ENCODE results near the gene UBE2F.

Gene UBE2F, protein sequence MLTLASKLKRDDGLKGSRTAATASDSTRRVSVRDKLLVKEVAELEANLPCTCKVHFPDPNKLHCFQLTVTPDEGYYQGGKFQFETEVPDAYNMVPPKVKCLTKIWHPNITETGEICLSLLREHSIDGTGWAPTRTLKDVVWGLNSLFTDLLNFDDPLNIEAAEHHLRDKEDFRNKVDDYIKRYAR

DNA sequence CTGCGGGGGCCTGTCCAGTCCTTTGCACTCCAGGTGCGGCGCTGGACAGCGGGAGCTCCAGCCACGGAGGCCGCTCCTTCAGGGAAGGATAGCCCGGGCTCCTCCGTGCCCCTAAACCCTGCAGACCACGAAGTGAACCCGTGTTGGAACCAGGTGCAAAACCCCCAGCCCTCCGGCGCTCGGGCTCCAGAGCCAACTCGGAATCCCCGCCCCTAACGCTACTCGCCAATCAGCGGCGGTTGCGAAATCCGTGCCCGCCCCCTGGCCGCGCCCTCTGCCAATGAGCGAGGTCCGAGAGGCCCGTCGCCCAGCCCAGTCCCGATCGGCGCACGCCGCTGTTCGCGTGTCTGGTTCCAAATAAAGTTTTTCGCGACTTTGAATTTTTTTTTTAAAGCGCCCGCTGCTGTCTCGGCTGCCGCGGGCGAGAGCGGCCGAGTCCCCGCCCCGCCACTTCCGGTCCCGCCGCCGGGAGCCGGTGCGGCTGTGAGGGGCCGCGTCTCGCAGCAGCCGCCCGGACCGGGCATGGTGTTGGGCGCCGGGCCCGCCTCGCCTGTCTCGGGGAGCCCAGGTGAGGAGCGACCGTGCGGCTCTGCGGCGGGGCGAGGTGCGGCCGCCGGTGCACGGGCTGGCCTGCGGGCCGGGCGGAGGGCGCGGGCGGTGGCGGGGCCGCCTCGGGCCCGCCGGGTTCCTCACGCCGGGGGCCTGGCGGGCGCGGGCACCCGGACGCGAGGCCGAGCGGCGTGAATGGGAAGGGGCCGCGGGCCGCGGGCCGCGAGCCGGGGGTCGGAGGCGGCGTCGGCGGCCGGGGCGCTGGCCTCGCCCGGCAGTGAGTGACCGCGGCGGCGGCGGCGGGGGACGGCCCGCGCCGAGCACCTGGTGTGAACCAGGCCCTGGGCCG lies at the start of gene UBE2F:
TSS of gene UBE2F (plus strand) at position 450 of the 898 bp plus-strand sequence. CDS start 6,094 bp downstream, outside the sequence.
- peaks cover 12 to 24% of the 10 kb centered on the region in 2 donors for H3K4me1 ChIP-seq (ENCODE audit: control insufficient read depth in 2 of 2, insufficient read depth in 2 of 2, low read length in 2 of 2)
- peak within 1 kb of the TSS; percentile 85 to 87 for H3K4me3 ChIP-seq (ENCODE audit: low read length in 2 of 2)
- H3K36me3 ChIP-seq (ENCODE audit: control insufficient read depth in 2 of 2, insufficient read depth in 2 of 2, low read length in 2 of 2) = peaks cover 0 to 3% of the 10 kb centered on the region in 2 donors
- no peaks in the 10 kb centered on the region for H3K27me3 ChIP-seq (ENCODE audit: control insufficient read depth in 2 of 2, insufficient read depth in 2 of 2, low read length in 2 of 2)
- peak within 1 kb of the TSS in 1 of 2 donors; percentile 67 for H3K27ac ChIP-seq (ENCODE audit: low read depth in 2 of 2, low read length in 2 of 2)
- peak within 1 kb of the TSS; percentile 63 to 72 for H3K9ac ChIP-seq (ENCODE audit: low read depth in 1 of 2, low read length in 2 of 2)
- H3K9me3 ChIP-seq (ENCODE audit: control insufficient read depth in 2 of 2, low read length in 2 of 2) = peaks cover 0 to 9% of the 10 kb centered on the region in 2 donors

DNA sequence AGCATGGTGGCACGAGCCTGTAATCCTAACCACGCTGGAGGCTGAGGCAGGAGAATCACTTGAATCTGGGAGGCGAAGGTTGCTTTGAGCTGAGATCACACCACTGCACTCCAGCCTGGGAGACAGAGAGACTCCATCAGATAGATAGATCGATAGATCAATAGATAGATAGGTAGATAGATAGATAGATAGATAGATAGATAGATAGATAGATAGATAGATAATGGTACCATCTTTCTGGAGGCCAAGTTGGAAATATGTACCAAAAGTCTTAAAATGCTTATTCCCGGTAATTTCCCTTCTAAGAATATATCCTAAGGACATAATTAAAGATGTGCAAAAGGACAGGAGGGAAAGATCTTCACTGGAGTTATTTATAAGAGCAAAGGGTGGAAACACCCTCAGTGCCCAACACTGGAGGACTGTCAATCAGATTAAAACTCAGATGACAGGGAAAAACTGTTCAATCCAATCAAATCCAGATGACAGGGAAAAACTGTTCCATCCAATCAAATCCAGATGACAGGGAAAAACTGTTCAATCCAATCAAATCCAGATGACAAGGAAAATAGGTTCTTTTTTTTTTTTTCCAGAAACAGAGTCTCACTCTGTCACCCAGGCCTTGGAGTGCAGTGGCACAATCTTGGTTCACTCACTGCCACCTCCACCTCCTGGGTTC lies 49.0 kb upstream of the UBE2F start:
- Histone ChIP-seq H3K9me3 (ENCODE audit: control insufficient read depth in 2 of 2, low read length in 2 of 2) (no peaks in the 10 kb centered on the region), H3K4me3 (ENCODE audit: low read length in 2 of 2) (no peak overlapping the region), H3K27ac (ENCODE audit: low read depth in 2 of 2, low read length in 2 of 2) (no peak overlapping the region), H3K36me3 (ENCODE audit: control insufficient read depth in 2 of 2, insufficient read depth in 2 of 2, low read length in 2 of 2) (no peaks in the 10 kb centered on the region), H3K27me3 (ENCODE audit: control insufficient read depth in 2 of 2, insufficient read depth in 2 of 2, low read length in 2 of 2) (no peaks in the 10 kb centered on the region), H3K4me1 (ENCODE audit: control insufficient read depth in 2 of 2, insufficient read depth in 2 of 2, low read length in 2 of 2) (no peaks in the 10 kb centered on the region), H3K9ac (ENCODE audit: low read depth in 1 of 2, low read length in 2 of 2) (no peak overlapping the region)

DNA sequence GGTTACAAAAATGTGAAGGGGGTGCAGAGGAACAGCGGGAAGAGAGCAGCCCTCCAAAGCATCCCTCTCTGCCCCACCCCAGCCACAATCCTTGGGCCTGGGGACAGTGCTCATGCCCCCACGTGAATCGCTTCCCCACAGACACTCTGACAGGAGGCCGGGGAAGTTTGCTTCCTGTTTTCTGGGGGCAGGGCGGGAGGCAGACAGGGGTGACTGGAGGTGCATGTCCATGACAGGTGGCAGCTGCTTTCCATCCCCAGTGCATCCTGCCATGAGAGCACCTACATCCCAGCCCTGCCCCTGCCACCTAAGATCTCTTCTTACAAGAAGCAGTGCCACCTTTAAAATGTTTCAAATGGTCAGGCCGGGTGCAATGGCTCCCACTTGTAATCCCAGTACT lies 47.2 kb upstream of the UBE2F start:
- peaks cover 0 to 4% of the 10 kb centered on the region in 2 donors for H3K4me1 ChIP-seq (ENCODE audit: control insufficient read depth in 2 of 2, insufficient read depth in 2 of 2, low read length in 2 of 2)
- H3K27ac ChIP-seq (ENCODE audit: low read depth in 2 of 2, low read length in 2 of 2) = no peak overlapping the region
- no peaks in the 10 kb centered on the region for H3K36me3 ChIP-seq (ENCODE audit: control insufficient read depth in 2 of 2, insufficient read depth in 2 of 2, low read length in 2 of 2)
- no peaks in the 10 kb centered on the region for H3K9me3 ChIP-seq (ENCODE audit: control insufficient read depth in 2 of 2, low read length in 2 of 2)
- no peaks in the 10 kb centered on the region for H3K27me3 ChIP-seq (ENCODE audit: control insufficient read depth in 2 of 2, insufficient read depth in 2 of 2, low read length in 2 of 2)
- no peak overlapping the region for H3K4me3 ChIP-seq (ENCODE audit: low read length in 2 of 2)
- H3K9ac ChIP-seq (ENCODE audit: low read depth in 1 of 2, low read length in 2 of 2) = no peak overlapping the region

DNA sequence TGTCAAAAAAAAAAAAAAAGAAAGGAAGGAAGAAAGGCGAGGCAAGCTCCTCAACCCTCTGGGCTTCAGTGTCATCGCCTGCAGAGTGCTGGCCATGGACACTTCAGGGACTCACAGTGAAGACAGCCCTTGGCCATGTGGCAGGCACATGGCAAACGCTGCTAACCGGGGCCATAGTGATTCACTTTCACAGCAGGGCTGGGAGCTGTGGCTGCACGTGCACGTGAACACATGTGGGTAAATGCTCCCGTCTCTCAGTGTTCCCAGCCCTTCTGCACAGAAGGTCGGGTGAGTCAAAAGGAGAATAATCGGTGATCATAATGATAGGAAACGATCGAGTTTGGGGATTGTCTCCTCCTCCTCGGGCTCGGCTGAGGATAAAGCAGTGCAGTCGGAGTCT lies 46.1 kb upstream of the UBE2F start:
- H3K9ac ChIP-seq (ENCODE audit: low read depth in 1 of 2, low read length in 2 of 2) = no peak overlapping the region
- no peaks in the 10 kb centered on the region for H3K36me3 ChIP-seq (ENCODE audit: control insufficient read depth in 2 of 2, insufficient read depth in 2 of 2, low read length in 2 of 2)
- no peaks in the 10 kb centered on the region for H3K9me3 ChIP-seq (ENCODE audit: control insufficient read depth in 2 of 2, low read length in 2 of 2)
- no peak overlapping the region for H3K4me3 ChIP-seq (ENCODE audit: low read length in 2 of 2)
- no peaks in the 10 kb centered on the region for H3K27me3 ChIP-seq (ENCODE audit: control insufficient read depth in 2 of 2, insufficient read depth in 2 of 2, low read length in 2 of 2)
- peaks cover 0 to 4% of the 10 kb centered on the region in 2 donors for H3K4me1 ChIP-seq (ENCODE audit: control insufficient read depth in 2 of 2, insufficient read depth in 2 of 2, low read length in 2 of 2)
- no peak overlapping the region for H3K27ac ChIP-seq (ENCODE audit: low read depth in 2 of 2, low read length in 2 of 2)

DNA sequence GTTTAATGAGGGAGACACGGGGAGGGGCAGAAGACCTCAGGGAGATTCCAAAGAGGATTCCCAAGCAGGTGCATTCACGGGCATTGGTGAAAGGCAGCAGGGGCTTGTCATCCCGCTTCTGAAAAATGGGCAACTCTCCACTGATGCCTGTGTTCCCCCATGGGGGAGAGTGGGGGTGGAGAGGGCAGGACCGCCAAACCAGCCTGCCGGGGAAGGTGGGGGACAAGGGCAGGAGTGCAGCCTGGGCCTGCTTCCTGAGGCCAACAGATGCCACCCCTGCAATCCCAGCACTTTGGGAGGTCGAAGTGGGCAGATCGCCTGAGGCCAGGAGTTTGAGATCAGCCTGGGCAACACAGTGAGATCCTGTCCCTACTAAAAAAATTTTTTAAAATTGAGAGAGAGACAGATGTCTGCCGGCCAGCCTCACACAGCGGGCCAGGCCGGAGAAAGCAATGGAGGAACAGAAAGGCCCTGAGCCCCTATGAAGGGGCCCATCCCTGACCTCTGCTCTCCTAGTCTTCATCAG lies 44.8 kb upstream of the UBE2F start:
- peaks cover 0 to 4% of the 10 kb centered on the region in 2 donors for H3K4me1 ChIP-seq (ENCODE audit: control insufficient read depth in 2 of 2, insufficient read depth in 2 of 2, low read length in 2 of 2)
- no peak overlapping the region for H3K9ac ChIP-seq (ENCODE audit: low read depth in 1 of 2, low read length in 2 of 2)
- H3K36me3 ChIP-seq (ENCODE audit: control insufficient read depth in 2 of 2, insufficient read depth in 2 of 2, low read length in 2 of 2) = no peaks in the 10 kb centered on the region
- no peak overlapping the region for H3K4me3 ChIP-seq (ENCODE audit: low read length in 2 of 2)
- H3K9me3 ChIP-seq (ENCODE audit: control insufficient read depth in 2 of 2, low read length in 2 of 2) = no peaks in the 10 kb centered on the region
- H3K27me3 ChIP-seq (ENCODE audit: control insufficient read depth in 2 of 2, insufficient read depth in 2 of 2, low read length in 2 of 2) = no peaks in the 10 kb centered on the region
- H3K27ac ChIP-seq (ENCODE audit: low read depth in 2 of 2, low read length in 2 of 2) = no peak overlapping the region

DNA sequence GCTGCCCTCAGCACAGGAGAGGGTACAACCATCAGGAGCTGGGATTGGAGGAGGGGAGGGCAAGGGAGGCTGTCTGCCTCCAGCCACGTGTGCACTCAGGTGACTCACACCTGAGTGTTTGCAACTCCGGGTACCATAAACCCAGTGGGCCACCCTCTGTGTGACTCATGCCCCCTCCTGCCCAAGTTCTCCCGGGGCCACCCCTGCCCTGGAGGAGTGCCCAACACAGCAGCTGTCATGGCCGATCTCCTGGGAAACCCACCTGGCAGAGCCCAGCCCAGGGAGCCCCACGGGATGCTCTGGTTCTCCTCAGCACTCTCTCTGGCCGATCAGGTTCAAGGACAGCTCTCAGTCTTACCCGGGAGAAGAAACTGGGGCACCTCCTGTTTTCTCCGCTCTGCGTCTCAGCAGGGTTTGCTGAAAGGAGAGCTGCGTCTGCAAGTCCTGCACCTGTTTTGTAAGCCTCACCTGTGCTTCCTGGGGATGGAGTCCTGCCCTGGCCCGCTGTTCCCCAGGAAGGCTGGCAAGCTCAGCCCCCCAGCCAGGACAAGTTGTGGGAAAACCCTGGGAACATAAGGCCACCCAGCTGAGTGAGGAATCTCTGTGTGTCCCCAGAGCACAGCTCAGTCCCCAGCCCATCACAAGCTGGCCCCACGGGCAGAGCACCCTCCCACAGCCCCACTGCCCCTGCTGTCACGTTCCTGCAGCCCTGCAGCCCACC lies 44.0 kb upstream of the UBE2F start:
- no peaks in the 10 kb centered on the region for H3K36me3 ChIP-seq (ENCODE audit: control insufficient read depth in 2 of 2, insufficient read depth in 2 of 2, low read length in 2 of 2)
- H3K9ac ChIP-seq (ENCODE audit: low read depth in 1 of 2, low read length in 2 of 2) = no peak overlapping the region
- H3K4me1 ChIP-seq (ENCODE audit: control insufficient read depth in 2 of 2, insufficient read depth in 2 of 2, low read length in 2 of 2) = peaks cover 0 to 4% of the 10 kb centered on the region in 2 donors
- H3K9me3 ChIP-seq (ENCODE audit: control insufficient read depth in 2 of 2, low read length in 2 of 2) = no peaks in the 10 kb centered on the region
- H3K27ac ChIP-seq (ENCODE audit: low read depth in 2 of 2, low read length in 2 of 2) = no peak overlapping the region
- no peak overlapping the region for H3K4me3 ChIP-seq (ENCODE audit: low read length in 2 of 2)
- no peaks in the 10 kb centered on the region for H3K27me3 ChIP-seq (ENCODE audit: control insufficient read depth in 2 of 2, insufficient read depth in 2 of 2, low read length in 2 of 2)

DNA sequence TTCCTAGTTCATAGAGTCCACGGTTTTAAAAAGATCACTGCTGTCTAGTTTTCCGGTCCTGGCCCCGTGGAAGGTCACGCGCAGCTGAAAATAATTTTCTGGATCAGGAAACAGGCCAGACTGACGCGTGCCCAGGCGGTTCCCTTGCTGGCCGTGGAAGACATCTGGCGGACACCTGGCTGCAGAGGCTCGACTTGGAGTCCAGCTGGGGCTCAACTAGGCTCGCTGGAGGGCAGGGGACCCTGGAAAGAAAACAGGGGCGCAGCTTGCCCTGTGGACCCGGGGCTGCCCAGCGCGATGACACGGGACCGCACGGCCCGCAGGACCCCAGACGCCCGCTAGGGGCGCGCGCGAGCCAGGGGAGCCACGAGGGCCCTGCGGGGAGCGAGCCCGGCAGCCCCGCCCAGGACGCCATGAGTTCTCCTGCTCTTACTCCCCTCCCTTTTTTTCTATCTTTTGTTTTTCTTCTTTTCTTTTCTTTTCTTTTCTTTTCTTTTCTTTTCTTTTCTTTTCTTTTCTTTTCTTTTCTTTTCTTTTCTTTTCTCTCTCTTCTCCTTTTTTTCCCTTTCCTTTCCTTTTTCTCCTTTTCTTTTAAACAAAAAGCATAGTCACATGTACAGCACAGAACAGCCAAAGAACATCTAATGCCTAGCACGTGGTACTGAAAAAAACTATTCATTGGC lies 43.2 kb upstream of the UBE2F start:
- Histone ChIP-seq H3K36me3 (ENCODE audit: control insufficient read depth in 2 of 2, insufficient read depth in 2 of 2, low read length in 2 of 2) (no peaks in the 10 kb centered on the region), H3K27me3 (ENCODE audit: control insufficient read depth in 2 of 2, insufficient read depth in 2 of 2, low read length in 2 of 2) (no peaks in the 10 kb centered on the region), H3K4me1 (ENCODE audit: control insufficient read depth in 2 of 2, insufficient read depth in 2 of 2, low read length in 2 of 2) (peaks cover 0 to 4% of the 10 kb centered on the region in 2 donors), H3K4me3 (ENCODE audit: low read length in 2 of 2) (peak overlapping the region; percentile 30 to 48), H3K27ac (ENCODE audit: low read depth in 2 of 2, low read length in 2 of 2) (no peak overlapping the region), H3K9me3 (ENCODE audit: control insufficient read depth in 2 of 2, low read length in 2 of 2) (no peaks in the 10 kb centered on the region), H3K9ac (ENCODE audit: low read depth in 1 of 2, low read length in 2 of 2) (peak overlapping the region in 1 of 2 donors; percentile 17)

DNA sequence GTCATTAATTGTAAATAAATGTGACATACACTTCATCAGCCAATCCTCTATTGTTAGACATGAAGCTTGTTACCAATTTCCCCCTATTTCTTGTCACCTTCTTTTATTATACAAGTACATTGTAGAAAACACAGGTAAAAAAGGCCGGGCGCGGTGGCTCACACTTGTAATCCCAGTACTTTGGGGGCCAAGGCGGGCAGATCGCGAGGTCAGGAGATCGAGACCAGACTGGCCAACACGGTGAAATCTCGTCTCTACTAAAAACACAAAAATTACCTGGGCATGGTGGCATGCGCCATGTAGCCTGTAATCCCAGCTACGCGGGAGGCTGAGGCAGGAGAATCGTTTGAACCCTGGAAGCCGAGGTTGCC lies 42.7 kb upstream of the UBE2F start:
- H3K9me3 ChIP-seq (ENCODE audit: control insufficient read depth in 2 of 2, low read length in 2 of 2) = no peaks in the 10 kb centered on the region
- no peaks in the 10 kb centered on the region for H3K36me3 ChIP-seq (ENCODE audit: control insufficient read depth in 2 of 2, insufficient read depth in 2 of 2, low read length in 2 of 2)
- no peak overlapping the region for H3K4me3 ChIP-seq (ENCODE audit: low read length in 2 of 2)
- H3K9ac ChIP-seq (ENCODE audit: low read depth in 1 of 2, low read length in 2 of 2) = no peak overlapping the region
- H3K27me3 ChIP-seq (ENCODE audit: control insufficient read depth in 2 of 2, insufficient read depth in 2 of 2, low read length in 2 of 2) = no peaks in the 10 kb centered on the region
- H3K4me1 ChIP-seq (ENCODE audit: control insufficient read depth in 2 of 2, insufficient read depth in 2 of 2, low read length in 2 of 2) = peaks cover 0 to 4% of the 10 kb centered on the region in 2 donors
- no peak overlapping the region for H3K27ac ChIP-seq (ENCODE audit: low read depth in 2 of 2, low read length in 2 of 2)

DNA sequence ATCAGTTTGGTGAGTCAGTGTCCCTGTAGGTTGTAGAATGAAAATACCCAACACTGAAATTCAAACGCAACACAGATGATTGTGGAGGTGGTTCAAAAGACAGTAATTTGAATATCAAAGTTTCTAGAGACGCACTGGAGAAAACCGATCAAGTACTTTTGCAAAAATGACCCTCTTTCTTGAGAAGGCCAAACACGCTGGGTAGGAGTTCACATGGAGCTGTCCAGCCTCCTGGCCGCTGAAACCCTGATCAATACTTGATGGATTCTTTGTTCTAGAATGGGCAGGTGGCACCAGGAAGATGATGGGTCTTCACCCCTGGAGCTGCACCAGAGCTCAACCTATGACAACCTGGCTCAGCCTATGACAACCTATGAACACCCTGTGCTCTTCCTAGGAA lies 39.7 kb upstream of the UBE2F start:
- no peak overlapping the region for H3K4me3 ChIP-seq (ENCODE audit: low read length in 2 of 2)
- no peak overlapping the region for H3K9ac ChIP-seq (ENCODE audit: low read depth in 1 of 2, low read length in 2 of 2)
- no peaks in the 10 kb centered on the region for H3K9me3 ChIP-seq (ENCODE audit: control insufficient read depth in 2 of 2, low read length in 2 of 2)
- no peak overlapping the region for H3K27ac ChIP-seq (ENCODE audit: low read depth in 2 of 2, low read length in 2 of 2)
- H3K27me3 ChIP-seq (ENCODE audit: control insufficient read depth in 2 of 2, insufficient read depth in 2 of 2, low read length in 2 of 2) = no peaks in the 10 kb centered on the region
- no peaks in the 10 kb centered on the region for H3K36me3 ChIP-seq (ENCODE audit: control insufficient read depth in 2 of 2, insufficient read depth in 2 of 2, low read length in 2 of 2)
- peaks cover 3 to 4% of the 10 kb centered on the region in 2 donors for H3K4me1 ChIP-seq (ENCODE audit: control insufficient read depth in 2 of 2, insufficient read depth in 2 of 2, low read length in 2 of 2)
